ENCODE measurements around the gene TMEM151B.

Gene TMEM151B

GRCh38 chr6:44250067-44250717, 20.1 kb upstream of the TMEM151B start:
- DNase-seq, result no peak

GRCh38 chr6:44250718-44251123, 19.5 kb upstream of the TMEM151B start:
- DNase-seq, result no peak

- DNase-seq, result no peak
Observed at GRCh38 chr6:44251576-44252524, 18.4 kb upstream of the TMEM151B start.

DNA sequence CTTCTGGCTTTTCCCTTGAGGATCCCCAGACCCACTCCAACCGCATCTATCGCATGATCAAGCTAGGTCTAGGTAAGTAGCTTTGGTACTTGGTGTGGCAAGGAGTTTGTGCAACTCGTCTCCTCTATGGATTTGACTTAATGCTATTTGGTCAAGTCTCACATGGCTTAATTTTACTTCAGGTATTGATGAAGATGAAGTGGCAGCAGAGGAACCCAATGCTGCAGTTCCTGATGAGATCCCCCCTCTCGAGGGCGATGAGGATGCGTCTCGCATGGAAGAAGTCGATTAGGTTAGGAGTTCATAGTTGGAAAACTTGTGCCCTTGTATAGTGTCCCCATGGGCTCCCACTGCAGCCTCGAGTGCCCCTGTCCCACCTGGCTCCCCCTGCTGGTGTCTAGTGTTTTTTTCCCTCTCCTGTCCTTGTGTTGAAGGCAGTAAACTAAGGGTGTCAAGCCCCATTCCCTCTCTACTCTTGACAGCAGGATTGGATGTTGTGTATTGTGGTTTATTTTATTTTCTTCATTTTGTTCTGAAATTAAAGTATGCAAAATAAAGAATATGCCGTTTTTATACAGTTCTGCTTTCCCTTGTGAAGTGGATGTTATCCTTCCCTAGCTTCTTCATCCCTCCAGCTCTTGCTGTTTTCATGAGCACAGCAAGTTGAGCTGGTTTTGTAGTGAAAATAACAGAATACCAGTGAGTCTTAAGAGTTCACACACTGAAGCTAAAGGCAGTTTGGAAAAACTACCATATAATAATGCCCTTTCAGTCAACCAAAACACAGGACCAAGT, 16.7 kb upstream of the TMEM151B start:
- peak in 3 of 51 donors; percentile 18 to 23 (median 19) for DNase-seq

GRCh38 chr6:44254191-44255104, 15.8 kb upstream of the TMEM151B start:
- peak in 2 of 51 donors; percentile 30 to 39 for DNase-seq

DNA sequence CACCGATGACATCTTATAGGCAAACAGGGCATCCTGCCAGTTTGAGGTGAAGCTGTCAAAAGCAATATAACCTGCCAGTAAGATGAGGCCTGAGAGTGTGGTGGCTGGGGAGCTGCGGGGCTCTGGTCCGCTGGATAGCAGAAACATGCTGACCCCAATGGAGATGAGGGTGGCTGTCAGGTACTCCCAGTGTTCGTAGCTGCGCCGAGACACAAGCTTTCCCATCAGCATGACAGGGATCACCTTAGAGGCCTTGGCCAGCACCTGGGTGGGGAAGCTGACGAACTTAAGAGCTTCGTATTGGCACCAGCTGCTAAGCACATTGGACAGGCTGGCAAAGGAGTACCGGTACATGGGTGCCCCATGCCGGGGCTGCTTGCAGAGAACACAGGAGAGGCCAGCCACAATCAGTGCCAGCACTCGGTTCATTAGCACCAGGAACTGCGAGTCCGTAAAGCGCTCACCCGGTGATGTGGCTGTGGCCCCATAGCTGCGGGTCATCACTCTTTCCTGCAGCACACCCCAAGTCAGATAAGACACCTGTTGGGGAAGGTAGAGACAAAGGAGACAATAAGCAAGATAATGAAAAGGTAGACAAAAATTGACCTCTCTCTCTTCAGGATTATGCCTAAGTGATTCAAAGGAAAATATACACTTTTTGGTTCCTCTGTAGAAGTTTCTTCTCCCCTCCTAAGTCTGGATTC, 15.0 kb upstream of the TMEM151B start:
- DNase-seq, result peak in 1 of 51 donors; percentile 37

GRCh38 chr6:44255871-44256774, 14.1 kb upstream of the TMEM151B start:
- DNase-seq, result peak in 1 of 51 donors; percentile 47

DNA sequence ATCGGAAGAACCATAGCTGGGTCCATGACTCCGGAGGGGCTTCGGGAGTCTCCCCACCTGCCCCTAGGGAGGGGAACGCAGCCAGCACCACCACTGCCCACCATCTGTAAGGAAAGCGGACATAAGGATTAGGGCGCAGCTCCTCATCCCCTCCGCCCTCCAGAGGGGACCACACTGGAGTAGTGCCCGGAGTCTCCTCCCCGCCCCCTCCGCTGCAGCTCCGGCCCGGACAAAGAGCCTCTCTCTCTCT, 13.6 kb upstream of the TMEM151B start:
- peak in 2 of 51 donors; percentile 45 to 79 for DNase-seq

- peak; percentile 45 to 94 (median 88) for DNase-seq
Observed at GRCh38 chr6:44257025-44257752, 13.1 kb upstream of the TMEM151B start, which contains the start of gene SLC35B2. Gene SLC35B2, minus strand, starts transcription at chr6:44257528. Its CDS starts 118 bp downstream, at chr6:44257410.

DNA sequence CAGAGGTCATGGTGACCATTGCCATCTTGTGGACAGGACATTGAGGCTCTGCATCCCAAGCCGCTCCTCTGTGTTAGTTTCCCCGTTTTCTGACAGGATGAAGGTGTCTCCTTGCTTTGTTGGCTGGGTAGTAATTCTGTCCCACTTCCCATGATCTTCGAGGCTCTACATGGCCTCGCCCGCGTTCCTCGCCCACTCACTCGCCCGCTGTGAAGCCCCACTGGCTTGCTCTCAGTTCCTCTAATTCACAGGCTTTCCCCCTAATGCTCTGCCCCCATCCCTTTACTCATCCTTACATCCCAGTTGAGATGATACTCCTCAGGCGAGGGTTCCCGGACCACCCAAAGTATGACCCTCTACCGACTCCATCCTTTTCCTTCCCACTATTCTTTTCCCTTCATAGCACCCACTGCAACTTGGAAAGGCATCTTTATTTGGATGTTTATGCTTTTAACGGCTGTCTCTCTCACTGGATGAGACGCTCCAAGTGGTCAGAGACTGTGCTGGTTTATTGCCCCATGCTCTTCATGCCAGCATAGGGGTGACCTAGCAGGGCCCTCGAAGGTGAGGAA, 12.4 kb upstream of the TMEM151B start:
- no peak for DNase-seq

DNA sequence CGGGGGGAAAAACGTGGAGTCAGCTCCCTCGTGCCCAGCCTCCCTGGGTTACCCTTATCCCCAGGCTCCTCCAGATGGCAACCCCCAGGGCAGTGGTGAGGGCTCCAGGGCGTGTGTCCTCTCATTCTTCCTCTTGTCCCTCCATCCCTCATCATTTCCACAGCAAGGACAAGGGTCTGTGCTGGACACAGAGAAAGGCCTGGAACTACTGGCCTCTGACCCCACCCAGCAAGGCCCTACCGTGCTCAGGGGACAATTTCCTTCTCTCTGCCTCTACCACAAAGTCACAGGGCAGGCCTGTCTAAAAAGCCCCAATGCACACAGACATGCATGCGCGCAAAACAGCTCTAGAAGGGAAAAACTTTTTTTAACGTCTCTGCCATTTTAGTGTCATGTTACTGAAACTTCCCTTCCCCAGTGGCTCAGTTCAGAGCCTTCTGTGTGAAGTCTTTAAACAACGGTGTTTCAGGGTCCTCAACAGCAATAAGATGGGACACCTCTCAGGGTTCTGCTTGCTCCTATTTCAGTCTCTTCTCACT, 11.9 kb upstream of the TMEM151B start:
- no peak for DNase-seq

DNA sequence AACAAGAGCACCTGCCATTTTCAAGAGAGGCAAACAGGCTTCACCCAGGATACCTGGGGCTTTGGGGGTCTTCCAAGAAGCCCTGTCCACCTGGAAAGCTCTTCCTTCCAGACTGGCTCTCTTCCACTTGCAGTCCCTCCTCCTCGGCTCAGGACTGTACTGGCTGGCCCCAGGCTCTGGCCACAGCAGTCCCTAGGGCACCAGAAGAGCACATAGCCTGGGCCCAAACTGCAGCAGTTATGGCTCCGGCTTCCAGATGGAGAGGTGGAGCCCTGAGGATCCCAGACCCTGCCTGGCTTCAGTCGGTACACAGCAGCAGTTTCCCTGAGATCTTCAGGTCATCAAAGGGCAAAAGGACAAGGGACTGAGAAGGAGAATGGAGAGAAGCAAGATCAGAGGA, 11.3 kb upstream of the TMEM151B start:
- no peak for DNase-seq

DNA sequence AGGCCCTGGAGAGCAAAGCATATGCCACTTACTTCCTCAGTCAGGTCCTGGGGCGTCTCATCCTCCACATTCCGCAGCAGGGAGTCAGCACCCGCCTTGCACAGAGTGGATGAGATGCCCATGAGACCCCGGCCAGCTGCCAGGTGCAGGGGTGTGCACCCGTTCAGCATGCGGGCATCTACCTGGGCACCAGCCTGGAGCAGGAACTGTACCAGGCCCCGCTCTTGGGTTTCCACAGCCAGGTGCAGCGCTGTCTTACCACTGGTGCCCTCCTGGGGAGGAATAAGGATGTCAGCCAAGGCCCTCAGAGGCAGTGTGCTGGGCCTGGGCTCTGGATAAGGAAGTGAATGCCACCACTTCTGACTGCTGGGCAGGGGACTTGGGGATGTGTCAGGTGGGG, 10.2 kb upstream of the TMEM151B start:
- no peak for DNase-seq

- no peak for DNase-seq
Observed at GRCh38 chr6:44260451-44261297, 9.6 kb upstream of the TMEM151B start.

DNA sequence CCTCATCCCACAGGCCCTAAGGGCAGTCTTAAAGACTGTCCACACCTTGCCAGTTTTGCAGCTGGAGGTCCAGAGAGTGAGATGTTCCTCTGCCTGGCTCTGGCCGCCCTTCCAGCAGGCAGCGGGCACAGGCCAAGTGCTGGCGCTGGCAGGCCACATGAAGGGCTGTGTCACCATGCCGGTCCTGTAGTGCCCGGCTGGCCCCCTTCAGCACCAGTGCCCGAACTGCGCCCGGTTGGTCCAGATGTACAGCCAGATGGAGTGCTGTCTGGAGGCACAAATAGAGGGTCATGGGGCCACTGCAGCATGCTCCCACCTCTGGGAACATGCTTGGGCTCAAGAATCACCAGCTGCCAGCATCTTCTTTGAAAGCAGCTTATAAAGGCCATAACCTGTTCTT, 8.7 kb upstream of the TMEM151B start:
- no peak for DNase-seq

DNA sequence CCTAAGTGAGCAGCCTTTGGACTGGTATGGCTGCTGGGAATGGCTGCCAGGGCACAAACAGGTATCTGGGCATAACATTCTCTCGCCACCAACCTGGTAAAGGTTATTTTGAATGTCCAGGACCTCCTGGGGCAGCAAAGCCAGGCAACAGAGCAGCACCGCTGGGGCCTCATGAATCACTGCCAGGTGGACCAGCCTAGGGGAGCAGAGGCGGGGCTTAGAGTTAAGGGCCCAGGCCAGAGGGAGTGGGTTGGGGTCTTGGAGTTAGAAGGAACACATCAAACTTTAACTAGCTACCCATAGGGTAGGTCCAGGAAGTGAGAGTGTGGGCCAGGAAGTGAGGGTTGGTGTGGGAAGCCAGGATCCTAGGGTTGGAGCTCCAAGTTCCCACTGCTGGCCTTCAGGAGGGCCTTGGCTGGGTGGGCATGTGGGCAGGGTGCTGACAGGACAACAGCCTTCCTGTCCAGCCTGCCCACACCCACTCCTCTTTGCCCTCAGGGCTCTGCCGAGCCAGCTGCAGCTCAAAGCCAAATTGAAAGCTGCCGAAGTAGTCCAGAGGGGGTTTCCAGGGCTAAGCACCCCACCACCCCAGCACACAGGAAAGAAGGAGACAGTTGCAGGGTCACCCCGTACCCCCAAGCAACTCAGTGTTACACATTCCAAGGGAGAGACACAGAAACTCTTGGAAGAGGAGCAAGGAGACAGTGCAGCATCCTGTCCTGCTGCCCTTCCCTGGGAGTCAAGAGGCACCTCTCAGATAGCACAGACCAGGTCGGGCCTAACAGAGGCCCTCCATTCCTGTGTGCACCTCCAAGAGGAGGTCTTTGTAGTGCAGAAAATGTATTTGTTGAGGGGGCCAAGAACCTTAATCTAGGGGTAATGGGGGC, 7.5 kb upstream of the TMEM151B start:
- no peak for DNase-seq

Data from hypothalamus (tissue), 51 donors.